Activated T-helper 1 cell treated with anti-CD3 and anti-CD28 coated beads, Interleukin-12 subunit alpha, Interleukin-12 subunit beta, Interleukin-2, Interleukin-4 antibody, amounts not matched to agents 30 ng/mL and 10 ng/mL and 1 ng/mL, durations not matched to agents 14 hours and 24 hours and 36 hours (primary cell): ENCODE results near the gene RAPGEF4. TPM values are rescaled to one million over a fixed set of nuclear protein-coding genes. Genes with fewer than 3 reads are reported as not detected.

Experiments used
- DNase-seq: peaks from one replicate; pipeline ENCODE4 v3.0.0; 2021; ENCODE audit warnings: low spot score
- H3K27ac Mint-ChIP-seq: one replicate; pipeline ENCODE4 v1.8.0; 2021; ENCODE audit warnings: mild to moderate bottlenecking, mixed read lengths
- H3K27me3 Mint-ChIP-seq: one replicate; pipeline ENCODE4 v1.8.0; 2022; ENCODE audit warnings: mild to moderate bottlenecking, moderate library complexity, mixed read lengths; ENCODE audit not compliant: insufficient read depth
- H3K36me3 Mint-ChIP-seq: one replicate; pipeline ENCODE4 v1.8.0; 2021; ENCODE audit warnings: low read depth, mixed read lengths
- H3K4me1 Mint-ChIP-seq: one replicate; pipeline ENCODE4 v1.8.0; 2021; ENCODE audit warnings: low read depth, mixed read lengths
- H3K4me3 Mint-ChIP-seq: one replicate; pipeline ENCODE4 v1.8.0; 2021; ENCODE audit warnings: mild to moderate bottlenecking, moderate library complexity, mixed read lengths
- H3K9me3 Mint-ChIP-seq: one replicate; pipeline ENCODE4 v1.8.0; 2021; ENCODE audit warnings: mixed read lengths
- intact Hi-C: fragments of 100-400 bp; cut with micrococcal nuclease; formaldehyde crosslinking; loops from one replicate; pipeline ENCODE4 v1.15.1; 2024
- total RNA-seq: library from RNA; stranded (reverse); gene quantifications from 2 replicates; pipeline ENCODE4 v1.2.3, GENCODE V29; 2022

The RAPGEF4 gene
- total RNA-seq, 1 donor from 2014 or later: 0.31 TPM

GRCh38 chr2:172994864-172995263 lies 259.2 kb downstream of the RAPGEF4 start:
- Mint-ChIP-seq H3K4me1 (no peaks in the 10 kb centered on the region), H3K9me3 (no peaks in the 10 kb centered on the region), H3K4me3 (no peak overlapping the region), H3K27me3 (peaks cover under 1% of the 10 kb centered on the region), H3K27ac (no peak overlapping the region), H3K36me3 (no peaks in the 10 kb centered on the region)
- intact Hi-C loops: no loop called here
- no peak for DNase-seq

DNA sequence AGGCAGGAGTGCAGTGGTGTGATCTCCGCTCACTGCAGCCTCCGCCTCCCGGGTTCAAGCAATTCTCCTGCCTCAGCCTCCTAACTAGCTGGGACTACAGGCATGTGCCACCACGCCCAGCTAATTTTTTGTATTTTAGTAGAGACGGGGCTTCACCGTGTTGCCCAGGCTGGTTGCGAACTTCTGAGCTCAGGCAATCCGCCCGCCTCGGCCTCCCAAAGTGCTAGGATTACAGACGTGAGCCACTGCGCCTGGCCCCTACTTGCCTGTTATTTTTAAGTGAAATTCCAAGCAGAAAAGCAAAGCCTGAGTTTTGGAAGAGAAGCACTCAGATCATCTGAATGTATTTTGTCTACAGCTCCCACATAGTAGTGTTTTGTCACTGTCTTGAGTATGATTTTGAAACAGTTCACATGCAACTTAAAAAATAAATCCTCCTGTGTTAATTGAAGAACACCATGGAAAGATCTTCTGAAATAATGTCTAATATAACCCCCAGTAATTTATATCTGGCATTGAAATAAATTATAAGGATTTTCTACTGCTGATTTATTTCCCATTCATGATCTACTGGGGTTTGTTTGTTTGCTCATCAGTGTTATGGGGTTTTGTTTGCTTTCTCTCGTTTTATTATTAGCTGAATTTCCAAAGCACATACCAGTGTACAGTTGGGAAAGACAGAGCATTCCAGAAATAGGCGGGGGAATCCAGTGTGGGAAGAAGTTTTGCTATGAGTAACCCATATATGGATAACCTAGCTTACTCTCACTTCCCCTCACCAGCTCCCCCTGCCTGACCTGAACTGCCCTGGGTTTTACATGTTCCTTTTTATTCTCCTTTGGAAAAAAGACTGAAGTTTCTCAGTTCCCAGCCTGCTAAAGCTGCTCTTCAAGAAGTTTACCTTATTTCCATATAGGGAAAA lies 259.9 kb downstream of the RAPGEF4 start:
- H3K9me3 Mint-ChIP-seq: no peaks in the 10 kb centered on the region
- no peak overlapping the region for H3K4me3 Mint-ChIP-seq
- intact Hi-C loops: no loop called here
- H3K27ac Mint-ChIP-seq: no peak overlapping the region
- no peaks in the 10 kb centered on the region for H3K36me3 Mint-ChIP-seq
- no peaks in the 10 kb centered on the region for H3K4me1 Mint-ChIP-seq
- no peak for DNase-seq
- H3K27me3 Mint-ChIP-seq: peaks cover 3% of the 10 kb centered on the region

DNA sequence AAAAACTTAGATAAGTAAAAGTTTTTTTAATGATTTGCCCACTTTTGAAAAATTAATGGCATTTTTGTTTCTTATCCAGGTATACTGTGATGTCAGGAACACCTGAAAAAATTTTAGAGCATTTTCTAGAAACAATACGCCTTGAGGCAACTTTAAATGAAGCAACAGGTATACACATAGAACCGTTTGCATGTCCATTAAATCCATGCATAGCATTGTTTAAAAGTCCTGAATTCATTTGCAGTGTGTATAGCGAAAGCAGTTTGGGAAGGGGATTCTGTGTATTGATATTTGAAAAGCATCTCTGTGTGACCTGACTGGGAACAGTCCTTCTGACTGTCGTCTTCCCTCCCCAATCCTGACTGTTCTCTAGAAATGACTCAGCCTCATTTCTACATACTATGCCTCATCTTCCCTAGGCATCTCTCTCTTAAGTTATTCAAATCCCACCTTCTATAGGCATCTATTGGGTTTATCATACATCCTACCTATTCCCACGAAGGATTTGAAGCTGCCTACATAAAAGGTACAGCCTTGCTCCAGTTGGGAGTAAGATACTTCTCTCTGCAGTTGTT lies 260.8 kb downstream of the RAPGEF4 start:
- no peak overlapping the region for H3K4me3 Mint-ChIP-seq
- intact Hi-C loops: no loop called here
- H3K27me3 Mint-ChIP-seq: peaks cover 5% of the 10 kb centered on the region
- no peaks in the 10 kb centered on the region for H3K9me3 Mint-ChIP-seq
- H3K27ac Mint-ChIP-seq: no peak overlapping the region
- H3K36me3 Mint-ChIP-seq: no peaks in the 10 kb centered on the region
- DNase-seq: no peak
- no peaks in the 10 kb centered on the region for H3K4me1 Mint-ChIP-seq

GRCh38 chr2:172997031-172997430 lies 261.4 kb downstream of the RAPGEF4 start:
- no peak for DNase-seq
- Mint-ChIP-seq H3K4me1 (no peaks in the 10 kb centered on the region), H3K9me3 (no peaks in the 10 kb centered on the region), H3K27ac (no peak overlapping the region), H3K36me3 (no peaks in the 10 kb centered on the region), H3K27me3 (peaks cover 6% of the 10 kb centered on the region), H3K4me3 (no peak overlapping the region)
- intact Hi-C loops: no loop called here

- H3K9me3 Mint-ChIP-seq: no peaks in the 10 kb centered on the region
- H3K4me3 Mint-ChIP-seq: no peak overlapping the region
- no peak for DNase-seq
- H3K36me3 Mint-ChIP-seq: no peaks in the 10 kb centered on the region
- H3K27ac Mint-ChIP-seq: no peak overlapping the region
- no peaks in the 10 kb centered on the region for H3K4me1 Mint-ChIP-seq
- intact Hi-C loops: no loop called here
- H3K27me3 Mint-ChIP-seq: peaks cover 7% of the 10 kb centered on the region
These were observed 263.1 kb downstream of the RAPGEF4 start for GRCh38 chr2:172998547-172999272.

GRCh38 chr2:172999641-173000386 lies 264.2 kb downstream of the RAPGEF4 start:
- H3K9me3 Mint-ChIP-seq: no peaks in the 10 kb centered on the region
- no peak for DNase-seq
- no peaks in the 10 kb centered on the region for H3K4me1 Mint-ChIP-seq
- peaks cover 11% of the 10 kb centered on the region for H3K27me3 Mint-ChIP-seq
- no peaks in the 10 kb centered on the region for H3K36me3 Mint-ChIP-seq
- H3K4me3 Mint-ChIP-seq: no peak overlapping the region
- H3K27ac Mint-ChIP-seq: no peak overlapping the region
- intact Hi-C loops: no loop called here

GRCh38 chr2:173001664-173002604 lies 266.3 kb downstream of the RAPGEF4 start:
- Mint-ChIP-seq H3K27me3 (peaks cover 13% of the 10 kb centered on the region), H3K4me3 (no peak overlapping the region), H3K27ac (no peak overlapping the region), H3K9me3 (no peaks in the 10 kb centered on the region), H3K4me1 (no peaks in the 10 kb centered on the region), H3K36me3 (no peaks in the 10 kb centered on the region)
- intact Hi-C loops: no loop called here
- no peak for DNase-seq

DNA sequence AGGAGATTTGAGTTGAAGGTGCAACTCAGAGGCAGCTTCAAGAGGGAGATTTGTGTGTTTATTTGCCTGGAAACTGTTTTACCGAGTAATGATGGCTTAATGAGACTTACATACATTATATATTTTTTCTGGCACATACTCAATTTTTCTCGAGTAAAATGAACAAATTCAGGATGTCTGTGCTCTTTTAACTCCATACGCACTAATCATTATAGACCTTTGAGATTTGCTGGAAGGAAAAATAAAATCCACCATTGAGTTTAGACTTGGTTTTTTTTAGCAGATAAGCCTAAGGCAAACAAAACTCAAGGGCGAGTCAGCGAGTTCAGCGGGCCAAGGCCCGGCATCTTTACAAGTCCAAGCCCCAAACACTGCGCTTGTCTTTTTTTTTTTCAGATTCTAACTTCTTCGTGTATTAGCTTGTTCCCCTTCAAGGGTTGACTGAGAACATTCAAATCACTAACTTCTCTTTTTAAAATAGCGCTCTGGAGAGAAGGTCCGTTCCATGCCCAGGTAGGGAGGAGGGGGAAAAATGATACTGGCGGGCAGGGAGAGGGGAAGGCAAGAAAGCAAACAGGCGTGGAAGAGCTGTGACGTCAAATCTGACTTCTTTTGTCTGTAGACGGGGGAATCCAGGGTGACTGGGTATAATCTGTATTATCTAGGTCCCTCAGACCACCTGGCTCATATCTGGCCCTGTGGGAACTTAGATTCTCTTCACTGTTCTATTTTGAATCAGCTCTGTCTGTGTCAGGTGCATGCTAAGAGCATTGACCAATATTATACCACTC lies 267.3 kb downstream of the RAPGEF4 start:
- H3K4me3 Mint-ChIP-seq: no peak overlapping the region

DNA sequence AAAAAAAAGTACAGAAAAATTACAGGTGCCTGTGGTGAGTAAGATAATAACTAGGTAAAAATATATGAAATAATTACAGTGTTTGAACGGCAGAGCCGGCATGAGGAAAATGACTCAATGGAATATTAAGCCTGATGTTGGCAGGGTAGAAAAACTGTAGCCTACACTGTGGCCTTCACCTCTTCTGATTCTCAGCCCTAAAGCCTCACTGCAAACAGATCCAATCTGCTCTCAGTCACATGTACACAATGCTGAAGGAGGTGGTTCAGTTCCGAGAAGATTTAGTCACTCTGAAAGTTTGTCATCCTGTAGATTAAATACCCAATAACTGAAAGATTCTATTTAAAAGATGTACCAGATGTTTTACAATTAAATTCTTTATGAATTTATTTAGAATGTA lies 273.1 kb downstream of the RAPGEF4 start:
- no peak for DNase-seq
- Mint-ChIP-seq H3K4me1 (no peaks in the 10 kb centered on the region), H3K4me3 (no peak overlapping the region), H3K36me3 (no peaks in the 10 kb centered on the region), H3K27ac (no peak overlapping the region), H3K9me3 (no peaks in the 10 kb centered on the region), H3K27me3 (peaks cover 12% of the 10 kb centered on the region)
- intact Hi-C loops: no loop called here

More for the DNA sequence above, 267.3 kb downstream of the RAPGEF4 start:
- peaks cover 17% of the 10 kb centered on the region for H3K27me3 Mint-ChIP-seq
- H3K27ac Mint-ChIP-seq: no peak overlapping the region
- no peaks in the 10 kb centered on the region for H3K36me3 Mint-ChIP-seq
- DNase-seq: no peak
- H3K9me3 Mint-ChIP-seq: no peaks in the 10 kb centered on the region
- no peaks in the 10 kb centered on the region for H3K4me1 Mint-ChIP-seq
- intact Hi-C loops: no loop called here

DNA sequence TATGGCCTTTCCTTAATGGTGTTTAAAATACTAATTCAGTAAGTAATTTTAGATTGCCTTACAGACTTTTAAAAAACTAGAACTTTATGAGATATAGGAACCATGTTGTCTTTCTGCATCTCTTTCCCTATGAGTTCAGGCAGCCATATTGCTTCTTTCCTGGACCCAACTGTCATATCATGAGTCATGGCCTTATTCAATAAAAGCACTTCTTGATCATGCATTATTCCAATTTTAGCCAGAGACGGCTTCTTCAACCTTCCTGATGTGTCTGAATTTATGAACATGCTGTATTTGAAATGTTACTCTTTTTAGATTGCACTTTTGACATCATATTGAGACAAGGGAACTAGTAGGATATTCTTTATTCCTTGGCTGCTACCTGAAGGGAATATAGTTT lies 274.6 kb downstream of the RAPGEF4 start:
- Mint-ChIP-seq H3K9me3 (no peaks in the 10 kb centered on the region), H3K4me1 (no peaks in the 10 kb centered on the region), H3K27ac (no peak overlapping the region), H3K4me3 (no peak overlapping the region), H3K27me3 (peaks cover 9% of the 10 kb centered on the region), H3K36me3 (no peaks in the 10 kb centered on the region)
- no peak for DNase-seq
- intact Hi-C loops: no loop called here

DNA sequence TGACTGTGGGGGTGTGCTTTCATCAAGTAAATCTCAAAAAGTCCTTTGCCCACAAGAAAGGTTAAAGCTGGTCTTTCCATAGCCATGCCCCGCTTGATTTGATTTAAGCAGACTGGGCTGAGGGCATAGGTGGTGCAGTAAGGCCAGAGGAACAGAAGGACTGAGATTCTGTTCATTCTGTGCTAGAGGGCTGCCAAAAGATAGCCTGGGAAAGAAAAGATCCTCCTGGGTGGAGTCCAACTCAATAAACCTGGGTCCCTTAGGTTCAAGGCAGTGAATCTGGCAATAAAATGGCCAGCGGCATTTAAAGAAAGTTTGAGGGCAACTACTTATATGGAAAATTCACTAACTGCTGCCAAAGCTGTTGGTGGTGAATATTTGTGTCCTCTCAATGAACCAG lies 280.8 kb downstream of the RAPGEF4 start:
- intact Hi-C loops: no loop called here
- no peaks in the 10 kb centered on the region for H3K9me3 Mint-ChIP-seq
- no peak overlapping the region for H3K27ac Mint-ChIP-seq
- DNase-seq: no peak
- H3K4me1 Mint-ChIP-seq: no peaks in the 10 kb centered on the region
- no peak overlapping the region for H3K4me3 Mint-ChIP-seq
- H3K36me3 Mint-ChIP-seq: no peaks in the 10 kb centered on the region
- no peaks in the 10 kb centered on the region for H3K27me3 Mint-ChIP-seq
